HepG2 (cell line): ENCODE measurements around the gene COPS6. TPM values are rescaled to one million over a fixed set of nuclear protein-coding genes. Genes with fewer than 3 reads are reported as not detected.

ENCODE experiments used
- ARNT ChIP-seq: fragments of 450-650 bp; IDR thresholded peaks from 2 replicates; pipeline ENCODE4 v1.6.1; 2017
- ELF4 ChIP-seq: sonication (generic); formaldehyde crosslinking; IDR thresholded peaks from 2 replicates; pipeline ENCODE4 v1.5.0; 2020; ENCODE audit warnings: missing genetic modification reagents, mild to moderate bottlenecking, moderate library complexity, borderline replicate concordance
- HDAC2 ChIP-seq: sonication (generic); formaldehyde crosslinking; IDR thresholded peaks from 2 replicates; pipeline ENCODE4 v1.4.0; 2020; ENCODE audit warnings: missing genetic modification reagents
- HNRNPUL1 ChIP-seq: fragments of 200-400 bp; formaldehyde crosslinking; IDR thresholded peaks from 2 replicates; pipeline ENCODE4 v1.6.1; 2017; ENCODE audit warnings: low read depth, mild to moderate bottlenecking, low read length, moderate library complexity
- ISL2 ChIP-seq: sonication (generic); formaldehyde crosslinking; IDR thresholded peaks from 2 replicates; pipeline ENCODE4 v1.5.0; 2020; ENCODE audit warnings: missing genetic modification reagents
- KDM5A ChIP-seq: fragments of 200-600 bp; sonication (generic); IDR thresholded peaks from 2 replicates; pipeline ENCODE4 v1.7.0; 2018; ENCODE audit warnings: antibody characterized with exemption, mild to moderate bottlenecking, low read length, borderline replicate concordance
- KDM5B ChIP-seq: sonication (generic); formaldehyde crosslinking; IDR thresholded peaks from 2 replicates; pipeline ENCODE4 v1.4.0; 2020; ENCODE audit warnings: missing genetic modification reagents, mild to moderate bottlenecking, borderline replicate concordance
- KLF16 ChIP-seq, 2 experiments: sonication (generic) in 1 of 2; formaldehyde crosslinking in 1 of 2; IDR thresholded peaks; 2 replicates each; pipeline versions ENCODE4 v1.6.1 to v1.8.0; 2016 to 2023; ENCODE audit warnings: missing genetic modification reagents in 2 of 2, missing compliant biosample characterization in 1 of 2
- MTA3 ChIP-seq: sonication (generic); formaldehyde crosslinking; IDR thresholded peaks from 2 replicates; pipeline ENCODE4 v1.4.0; 2020; ENCODE audit warnings: missing genetic modification reagents
- NBN ChIP-seq: fragments of 450-650 bp; conservative IDR thresholded peaks from 2 replicates; pipeline ENCODE4 v1.6.1; 2017
- PAWR ChIP-seq: sonication (generic); formaldehyde crosslinking; IDR thresholded peaks from 2 replicates; pipeline ENCODE4 v1.4.0; 2020; ENCODE audit warnings: missing genetic modification reagents, mild to moderate bottlenecking, borderline replicate concordance
- POLR2AphosphoS2 ChIP-seq: IDR thresholded peaks from 2 replicates; pipeline ENCODE4 v1.6.1; 2011; ENCODE audit warnings: low read depth, low read length, improper control_type of control experiment
- SETDB1 ChIP-seq: sonication (generic); formaldehyde crosslinking; IDR thresholded peaks from 2 replicates; pipeline ENCODE4 v1.5.1; 2020; ENCODE audit warnings: missing genetic modification reagents, mild to moderate bottlenecking, borderline replicate concordance
- SP5 ChIP-seq: IDR thresholded peaks from 2 replicates; pipeline ENCODE4 v1.6.1; 2016; ENCODE audit warnings: low read depth, borderline replicate concordance
- SRSF4 ChIP-seq: fragments of 200-400 bp; formaldehyde crosslinking; IDR thresholded peaks from one replicate; pipeline ENCODE4 v1.6.1; 2018; ENCODE audit warnings: mild to moderate bottlenecking, low read depth, low read length, moderate library complexity; ENCODE audit not compliant: poor library complexity, severe bottlenecking
- SUZ12 ChIP-seq: fragments of 150-350 bp; IDR thresholded peaks from 2 replicates; pipeline ENCODE4 v1.6.1; 2014; ENCODE audit warnings: low read depth, low read length
- ZNF264 ChIP-seq: sonication (generic); formaldehyde crosslinking; IDR thresholded peaks from 2 replicates; pipeline ENCODE4 v1.4.0; 2020; ENCODE audit warnings: missing genetic modification reagents
- ZNF3 ChIP-seq: IDR thresholded peaks from 2 replicates; pipeline ENCODE4 v1.7.0; 2017; ENCODE audit warnings: inconsistent platforms
- ZNF644 ChIP-seq: IDR thresholded peaks from 2 replicates; pipeline ENCODE4 v1.6.1; 2016; ENCODE audit warnings: low read depth
- ZNF670 ChIP-seq: sonication (generic); formaldehyde crosslinking; IDR thresholded peaks from 2 replicates; pipeline ENCODE4 v1.8.0; 2022; ENCODE audit warnings: mild to moderate bottlenecking, missing genetic modification reagents, borderline replicate concordance
- ZNF777 ChIP-seq: sonication (generic); formaldehyde crosslinking; IDR thresholded peaks from 2 replicates; pipeline ENCODE4 v1.4.0; 2020; ENCODE audit warnings: missing genetic modification reagents
- polyA plus RNA-seq, 8 experiments: library from polyadenylated mRNA; depleted of rRNA in 3 of 8; stranded (reverse) in 7 of 8; unstranded in 1 of 8; fragments of >200 nt; fragmentation: Illumina TruSeq in 4 of 8; extraction: Trizol in 4 of 8; gene quantifications; 2 replicates each; pipeline versions ENCODE4 v1.2.1 to v1.2.3, GENCODE V29; 2011 to 2016; ENCODE audit warnings: low read depth in 4 of 8, missing spikeins in 1 of 8, mixed read lengths in 1 of 8; ENCODE audit not compliant: insufficient read depth in 1 of 8
- total RNA-seq, 5 experiments: library from RNA; depleted of rRNA; stranded (reverse); fragments of >200 nt; fragmentation: Illumina TruSeq; extraction: Trizol; gene quantifications; 2 replicates each; pipeline ENCODE4 v1.2.3, GENCODE V29; 2016; ENCODE audit warnings: low read depth in 1 of 5
- TF ChIP-seq, protein P1 (sequence below), 2 experiments: sonication (generic) in 1 of 2; formaldehyde crosslinking in 1 of 2; IDR thresholded peaks; 2 replicates each; pipeline versions ENCODE4 v1.4.0 to v1.6.1; 2018 to 2020; ENCODE audit warnings: missing genetic modification reagents in 2 of 2, borderline replicate concordance in 1 of 2, low read depth in 1 of 2, mild to moderate bottlenecking in 1 of 2, missing biosample characterization in 1 of 2
- TF ChIP-seq, protein P2 (sequence below): sonication (generic); formaldehyde crosslinking; IDR thresholded peaks from 2 replicates; pipeline ENCODE4 v1.5.1; 2020; ENCODE audit warnings: missing genetic modification reagents, mild to moderate bottlenecking, borderline replicate concordance
- TF ChIP-seq, protein P3 (sequence below): sonication (generic); formaldehyde crosslinking; IDR thresholded peaks from 2 replicates; pipeline ENCODE4 v1.8.1; 2022; ENCODE audit warnings: low read depth, mild to moderate bottlenecking, missing genetic modification reagents

The COPS6 gene
- total and polyA plus RNA-seq, 2 of the 13 experiments (the other 11 are each of a cell fraction or from before 2014, with no cell fraction given), result 33.4 to 117 TPM

DNA sequence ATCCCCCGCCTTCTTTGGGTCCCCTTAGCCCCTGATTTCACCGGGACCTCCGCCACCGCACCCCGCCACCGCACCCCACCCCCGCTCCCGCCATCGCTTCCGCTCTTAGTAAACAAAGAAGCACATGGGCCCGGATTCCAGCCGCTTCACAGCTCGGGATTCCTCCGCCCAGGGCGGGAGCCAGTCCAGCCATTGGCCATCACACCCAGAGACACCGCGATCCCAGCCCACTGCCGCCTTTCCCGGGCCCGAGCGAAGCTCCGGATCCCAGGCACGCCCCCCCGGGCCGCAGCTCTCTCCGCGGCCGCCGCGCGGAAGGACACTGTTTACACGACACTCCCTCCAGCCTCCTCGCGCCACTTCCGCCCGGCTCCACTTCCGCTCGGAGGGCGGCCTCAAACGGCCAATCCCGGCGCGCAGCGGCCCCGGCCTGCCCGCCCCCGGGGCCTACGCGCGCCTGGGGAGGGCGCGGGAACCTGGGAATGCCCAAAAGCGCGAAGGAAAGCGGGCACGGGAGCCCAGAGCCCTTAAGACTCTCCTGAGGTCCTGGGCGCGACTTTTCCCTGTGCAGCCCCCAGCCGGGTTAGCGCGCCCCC, 11.7 kb downstream of the COPS6 start (continued):
- TF ChIP-seq ZNF3 (CRISPR knock-in tag) (no peak), ARNT (no peak), SETDB1 (CRISPR knock-in tag) (no peak), ELF4 (peak; percentile 76; the same call in 1 of the 2 replicates), HNRNPUL1 (peak; percentile 88), ZNF670 (CRISPR knock-in tag) (0 out of 2 replicates have a peak, but pooled peaks have one; percentile 63), POLR2AphosphoS2 (no peak), MTA3 (CRISPR knock-in tag) (no peak), SRSF4 (no peak), ZNF644 (CRISPR knock-in tag) (no peak), ZNF777 (CRISPR knock-in tag) (no peak), SUZ12 (no peak), KDM5B (no peak), HDAC2 (CRISPR knock-in tag) (peak; percentile 88), PAWR (CRISPR knock-in tag) (no peak), ISL2 (CRISPR knock-in tag) (peak; percentile 68), KLF16 (CRISPR knock-in tag; IDR thresholded peaks at IDR 0.05) (peak; percentile 84 to 97), ZNF264 (CRISPR knock-in tag) (no peak), SP5 (CRISPR knock-in tag) (peak; percentile 69), NBN (no peak), KDM5A (peak; percentile 81)
- TF ChIP-seq, protein P1, sequence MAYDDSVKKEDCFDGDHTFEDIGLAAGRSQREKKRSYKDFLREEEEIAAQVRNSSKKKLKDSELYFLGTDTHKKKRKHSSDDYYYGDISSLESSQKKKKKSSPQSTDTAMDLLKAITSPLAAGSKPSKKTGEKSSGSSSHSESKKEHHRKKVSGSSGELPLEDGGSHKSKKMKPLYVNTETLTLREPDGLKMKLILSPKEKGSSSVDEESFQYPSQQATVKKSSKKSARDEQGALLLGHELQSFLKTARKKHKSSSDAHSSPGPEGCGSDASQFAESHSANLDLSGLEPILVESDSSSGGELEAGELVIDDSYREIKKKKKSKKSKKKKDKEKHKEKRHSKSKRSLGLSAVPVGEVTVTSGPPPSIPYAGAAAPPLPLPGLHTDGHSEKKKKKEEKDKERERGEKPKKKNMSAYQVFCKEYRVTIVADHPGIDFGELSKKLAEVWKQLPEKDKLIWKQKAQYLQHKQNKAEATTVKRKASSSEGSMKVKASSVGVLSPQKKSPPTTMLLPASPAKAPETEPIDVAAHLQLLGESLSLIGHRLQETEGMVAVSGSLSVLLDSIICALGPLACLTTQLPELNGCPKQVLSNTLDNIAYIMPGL (CRISPR knock-in tag; IDR thresholded peaks at IDR 0.05; ENCODE audit: borderline replicate concordance in 1 of 2, low read depth in 1 of 2), result peak; percentile 42 to 82; a peak in 3 of 4 replicates
- TF ChIP-seq, protein P2, sequence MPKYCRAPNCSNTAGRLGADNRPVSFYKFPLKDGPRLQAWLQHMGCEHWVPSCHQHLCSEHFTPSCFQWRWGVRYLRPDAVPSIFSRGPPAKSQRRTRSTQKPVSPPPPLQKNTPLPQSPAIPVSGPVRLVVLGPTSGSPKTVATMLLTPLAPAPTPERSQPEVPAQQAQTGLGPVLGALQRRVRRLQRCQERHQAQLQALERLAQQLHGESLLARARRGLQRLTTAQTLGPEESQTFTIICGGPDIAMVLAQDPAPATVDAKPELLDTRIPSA (CRISPR knock-in tag), result no peak
- TF ChIP-seq, protein P3, sequence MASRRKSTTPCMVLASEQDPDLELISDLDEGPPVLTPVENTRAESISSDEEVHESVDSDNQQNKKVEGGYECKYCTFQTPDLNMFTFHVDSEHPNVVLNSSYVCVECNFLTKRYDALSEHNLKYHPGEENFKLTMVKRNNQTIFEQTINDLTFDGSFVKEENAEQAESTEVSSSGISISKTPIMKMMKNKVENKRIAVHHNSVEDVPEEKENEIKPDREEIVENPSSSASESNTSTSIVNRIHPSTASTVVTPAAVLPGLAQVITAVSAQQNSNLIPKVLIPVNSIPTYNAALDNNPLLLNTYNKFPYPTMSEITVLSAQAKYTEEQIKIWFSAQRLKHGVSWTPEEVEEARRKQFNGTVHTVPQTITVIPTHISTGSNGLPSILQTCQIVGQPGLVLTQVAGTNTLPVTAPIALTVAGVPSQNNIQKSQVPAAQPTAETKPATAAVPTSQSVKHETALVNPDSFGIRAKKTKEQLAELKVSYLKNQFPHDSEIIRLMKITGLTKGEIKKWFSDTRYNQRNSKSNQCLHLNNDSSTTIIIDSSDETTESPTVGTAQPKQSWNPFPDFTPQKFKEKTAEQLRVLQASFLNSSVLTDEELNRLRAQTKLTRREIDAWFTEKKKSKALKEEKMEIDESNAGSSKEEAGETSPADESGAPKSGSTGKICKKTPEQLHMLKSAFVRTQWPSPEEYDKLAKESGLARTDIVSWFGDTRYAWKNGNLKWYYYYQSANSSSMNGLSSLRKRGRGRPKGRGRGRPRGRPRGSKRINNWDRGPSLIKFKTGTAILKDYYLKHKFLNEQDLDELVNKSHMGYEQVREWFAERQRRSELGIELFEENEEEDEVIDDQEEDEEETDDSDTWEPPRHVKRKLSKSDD, result no peak
